H9 (cell line): Measurements from ENCODE around the gene ART4. TPM values are rescaled to one million over a fixed set of nuclear protein-coding genes. Genes with fewer than 3 reads are reported as not detected.

Source experiments
- DNase-seq: peaks from one replicate; pipeline ENCODE4 v3.0.0-alpha.2; 2017
- H2AFZ ChIP-seq: one replicate; pipeline ENCODE4 v1.6.1; 2013; ENCODE audit warnings: mild to moderate bottlenecking, low read length, control low read depth, moderate library complexity
- H2AK5ac ChIP-seq: 2 replicates; pipeline ENCODE4 v1.6.1; 2013; ENCODE audit warnings: low read length, control low read depth, mixed read lengths; ENCODE audit not compliant: insufficient read length
- H2BK120ac ChIP-seq: one replicate; pipeline ENCODE4 v1.6.1; 2013; ENCODE audit warnings: low read depth, mild to moderate bottlenecking, low read length, control low read depth, inconsistent platforms; ENCODE audit not compliant: poor library complexity, severe bottlenecking
- H2BK12ac ChIP-seq: 2 replicates; pipeline ENCODE4 v1.6.1; 2013; ENCODE audit warnings: low read length, control low read depth, mixed read lengths, low read depth; ENCODE audit not compliant: insufficient read length
- H2BK15ac ChIP-seq: 2 replicates; pipeline ENCODE4 v1.6.1; 2013; ENCODE audit warnings: low read depth, low read length, control low read depth
- H2BK20ac ChIP-seq: one replicate; pipeline ENCODE4 v1.6.1; 2013; ENCODE audit warnings: low read depth, mild to moderate bottlenecking, low read length, control low read depth, inconsistent platforms; ENCODE audit not compliant: poor library complexity, severe bottlenecking
- H2BK5ac ChIP-seq: 2 replicates; pipeline ENCODE4 v1.6.1; 2013; ENCODE audit warnings: low read length, control low read depth, mixed read lengths; ENCODE audit not compliant: insufficient read length
- H3K14ac ChIP-seq: 2 replicates; pipeline ENCODE4 v1.6.1; 2013; ENCODE audit warnings: low read length, control low read depth; ENCODE audit not compliant: insufficient read depth
- H3K18ac ChIP-seq: 2 replicates; pipeline ENCODE4 v1.6.1; 2013; ENCODE audit warnings: low read depth, mild to moderate bottlenecking, mixed read lengths, low read length, control low read depth; ENCODE audit not compliant: insufficient read length
- H3K23ac ChIP-seq: 2 replicates; pipeline ENCODE4 v1.6.1; 2013; ENCODE audit warnings: low read length, control low read depth, mixed read lengths, low read depth; ENCODE audit not compliant: insufficient read length
- H3K23me2 ChIP-seq: 2 replicates; pipeline ENCODE4 v1.6.1; 2013; ENCODE audit warnings: low read depth, mild to moderate bottlenecking, mixed read lengths, low read length, control low read depth; ENCODE audit not compliant: insufficient read length, poor library complexity, severe bottlenecking
- H3K27ac ChIP-seq: 2 replicates; pipeline ENCODE4 v1.5.1; 2013; ENCODE audit warnings: low read length, control low read depth, mixed read lengths, low read depth; ENCODE audit not compliant: insufficient read length
- H3K27me3 ChIP-seq: 2 replicates; pipeline ENCODE4 v1.6.1; 2013; ENCODE audit warnings: low read length, control low read depth, inconsistent platforms; ENCODE audit not compliant: insufficient read depth
- H3K4ac ChIP-seq: 2 replicates; pipeline ENCODE4 v1.6.1; 2013; ENCODE audit warnings: low read depth, mild to moderate bottlenecking, control low read depth, inconsistent platforms, low read length, moderate library complexity
- H3K4me1 ChIP-seq: 2 replicates; pipeline ENCODE4 v1.6.1; 2013; ENCODE audit warnings: low read length, control low read depth, inconsistent platforms; ENCODE audit not compliant: insufficient read depth
- H3K4me2 ChIP-seq: 2 replicates; pipeline ENCODE4 v1.6.1; 2013; ENCODE audit warnings: low read length, control low read depth, mixed read lengths; ENCODE audit not compliant: insufficient read length, insufficient read depth
- H3K56ac ChIP-seq: 2 replicates; pipeline ENCODE4 v1.6.1; 2013; ENCODE audit warnings: low read depth, mild to moderate bottlenecking, mixed read lengths, low read length, control low read depth; ENCODE audit not compliant: insufficient read length
- H3K79me1 ChIP-seq: 2 replicates; pipeline ENCODE4 v1.6.1; 2013; ENCODE audit warnings: low read depth, mild to moderate bottlenecking, moderate library complexity, low read length, control low read depth, inconsistent platforms; ENCODE audit not compliant: insufficient read depth, poor library complexity, severe bottlenecking
- H3K79me2 ChIP-seq: 2 replicates; pipeline ENCODE4 v1.6.1; 2013; ENCODE audit warnings: low read length, control low read depth, inconsistent platforms; ENCODE audit not compliant: insufficient read depth
- H3K9ac ChIP-seq: 2 replicates; pipeline ENCODE4 v1.6.1; 2013; ENCODE audit warnings: low read length, control low read depth, mixed read lengths; ENCODE audit not compliant: insufficient read length; ENCODE audit errors: extremely low read depth
- H3K9me3 ChIP-seq: one replicate; pipeline ENCODE4 v1.6.1; 2013; ENCODE audit warnings: low read depth, low read length, inconsistent platforms; ENCODE audit not compliant: control insufficient read depth
- H3T11ph ChIP-seq: one replicate; pipeline ENCODE4 v1.6.1; 2013; ENCODE audit warnings: mild to moderate bottlenecking, low read length, control low read depth, inconsistent platforms
- H4K20me1 ChIP-seq: one replicate; pipeline ENCODE4 v1.6.1; 2013; ENCODE audit not compliant: control insufficient read depth, insufficient read length, insufficient read depth
- H4K5ac ChIP-seq: 2 replicates; pipeline ENCODE4 v1.6.1; 2013; ENCODE audit warnings: low read depth, mild to moderate bottlenecking, mixed read lengths, low read length, control low read depth; ENCODE audit not compliant: insufficient read length
- H4K8ac ChIP-seq: replicated peaks from 2 replicates; pipeline ENCODE4 v1.6.1; 2013; ENCODE audit warnings: low read length, control low read depth, mixed read lengths, low read depth; ENCODE audit not compliant: insufficient read length
- H4K91ac ChIP-seq: 2 replicates; pipeline ENCODE4 v1.6.1; 2013; ENCODE audit warnings: low read depth, mild to moderate bottlenecking, moderate library complexity, mixed read lengths, low read length, control low read depth; ENCODE audit not compliant: insufficient read length
- H3K27ac Mint-ChIP-seq, 3 experiments: 2 replicates in 2 of 3; 3 replicates in 1 of 3; pipeline ENCODE4 v1.8.0; 2020 to 2021; ENCODE audit warnings: mixed read lengths in 3 of 3, mild to moderate bottlenecking in 1 of 3, moderate library complexity in 1 of 3
- H3K27me3 Mint-ChIP-seq: 2 replicates; pipeline ENCODE4 v1.8.0; 2021; ENCODE audit warnings: low read depth, mild to moderate bottlenecking, moderate library complexity, mixed read lengths
- H3K36me3 Mint-ChIP-seq, 3 experiments: 2 replicates in 2 of 3; 3 replicates in 1 of 3; pipeline ENCODE4 v1.8.0; 2020 to 2021; ENCODE audit warnings: low read depth in 3 of 3, mixed read lengths in 3 of 3; ENCODE audit not compliant: insufficient read depth in 1 of 3
- H3K4me1 Mint-ChIP-seq, 2 experiments: 2 replicates each; pipeline ENCODE4 v1.8.0; 2020; ENCODE audit warnings: mixed read lengths in 2 of 2
- H3K4me3 Mint-ChIP-seq, 2 experiments: 2 replicates in 1 of 2; 3 replicates in 1 of 2; pipeline ENCODE4 v1.8.0; 2020 to 2021; ENCODE audit warnings: mild to moderate bottlenecking in 2 of 2, mixed read lengths in 2 of 2, moderate library complexity in 1 of 2
- H3K9me3 Mint-ChIP-seq, 2 experiments: 2 replicates in 1 of 2; 3 replicates in 1 of 2; pipeline ENCODE4 v1.8.0; 2020; ENCODE audit warnings: mild to moderate bottlenecking in 2 of 2, mixed read lengths in 2 of 2, moderate library complexity in 1 of 2
- WGBS: extraction: QIAGEN DNeasy Blood & Tissue Kit; methylation state at CpG from one replicate; pipeline ENCODE4 v1.1.7; 2013; ENCODE audit warnings: missing lambda C conversion rate, low lambda C conversion rate, mixed read lengths; ENCODE audit not compliant: insufficient read length; ENCODE audit errors: extremely low coverage; 5-methylcytosine and 5-hydroxymethylcytosine counted together
- total RNA-seq: library from RNA; stranded (reverse); gene quantifications from 2 replicates; pipeline ENCODE4 v1.2.1, GENCODE V29; 2021
- TF ChIP-seq, protein P1 (sequence below): fragments of 200-600 bp; sonication (generic); conservative IDR thresholded peaks from 3 replicates; pipeline ENCODE4 v1.8.0; 2021; ENCODE audit warnings: antibody characterized with exemption, mild to moderate bottlenecking

Gene ART4
- total RNA-seq, 1 experiment from 2014 or later, result not detected

DNA sequence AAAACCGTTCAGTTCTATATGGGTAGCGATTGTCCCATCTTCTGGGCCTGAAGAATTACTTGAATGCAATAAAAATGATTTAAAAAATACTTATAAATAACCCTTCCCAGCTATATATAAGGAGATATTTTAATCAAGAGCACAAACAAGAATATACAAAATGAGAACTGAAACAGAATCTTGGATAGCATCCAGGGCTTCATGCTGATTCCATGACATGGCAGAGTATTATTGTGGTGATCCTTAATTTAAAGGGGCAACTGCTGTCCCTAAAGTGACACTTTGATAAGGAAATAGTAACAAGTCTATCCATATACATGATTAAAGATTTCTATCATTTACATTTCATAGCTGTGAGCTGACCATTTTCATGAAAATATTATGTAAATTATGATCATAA lies 58.9 kb downstream of the ART4 start:
- Mint-ChIP-seq H3K36me3 (peaks cover 21 to 47% (median 31%) of the 10 kb centered on the region in 3 experiments; a peak in 6 of 7 replicates), H3K27me3 (no peaks in the 10 kb centered on the region), H3K4me1 (0 out of 4 replicates have a peak, but pooled peaks cover 0 to 3% of the 10 kb centered on the region in 2 experiments), H3K9me3 (no peaks in the 10 kb centered on the region), H3K4me3 (no peak overlapping the region), H3K27ac (no peak overlapping the region; a peak in 1 of 7 replicates)
- WGBS, result no CpG with 5 or more reads among the region's 2 CpGs
- Histone ChIP-seq H3T11ph (no peak overlapping the region), H4K5ac (no peak overlapping the region), H3K27me3 (no peaks in the 10 kb centered on the region), H2BK20ac (no peak overlapping the region), H4K20me1 (no peaks in the 10 kb centered on the region), H3K4ac (no peak overlapping the region), H3K79me2 (no peaks in the 10 kb centered on the region), H3K27ac (no peak overlapping the region), H3K9ac (no peak overlapping the region), H4K8ac (no peak overlapping the region), H3K9me3 (no peaks in the 10 kb centered on the region), H3K23ac (no peak overlapping the region), H3K56ac (no peak overlapping the region), H2BK15ac (no peak overlapping the region), H3K4me2 (no peak overlapping the region), H2AK5ac (no peak overlapping the region), H4K91ac (no peak overlapping the region), H2AFZ (no peak overlapping the region), H2BK5ac (no peak overlapping the region), H3K79me1 (no peaks in the 10 kb centered on the region), H3K23me2 (no peaks in the 10 kb centered on the region), H3K14ac (no peak overlapping the region), H3K4me1 (peaks cover 2% of the 10 kb centered on the region; the same call in 1 of the 2 replicates), H2BK12ac (no peak overlapping the region), H2BK120ac (no peak overlapping the region), H3K18ac (no peak overlapping the region)
- TF ChIP-seq, protein P1, sequence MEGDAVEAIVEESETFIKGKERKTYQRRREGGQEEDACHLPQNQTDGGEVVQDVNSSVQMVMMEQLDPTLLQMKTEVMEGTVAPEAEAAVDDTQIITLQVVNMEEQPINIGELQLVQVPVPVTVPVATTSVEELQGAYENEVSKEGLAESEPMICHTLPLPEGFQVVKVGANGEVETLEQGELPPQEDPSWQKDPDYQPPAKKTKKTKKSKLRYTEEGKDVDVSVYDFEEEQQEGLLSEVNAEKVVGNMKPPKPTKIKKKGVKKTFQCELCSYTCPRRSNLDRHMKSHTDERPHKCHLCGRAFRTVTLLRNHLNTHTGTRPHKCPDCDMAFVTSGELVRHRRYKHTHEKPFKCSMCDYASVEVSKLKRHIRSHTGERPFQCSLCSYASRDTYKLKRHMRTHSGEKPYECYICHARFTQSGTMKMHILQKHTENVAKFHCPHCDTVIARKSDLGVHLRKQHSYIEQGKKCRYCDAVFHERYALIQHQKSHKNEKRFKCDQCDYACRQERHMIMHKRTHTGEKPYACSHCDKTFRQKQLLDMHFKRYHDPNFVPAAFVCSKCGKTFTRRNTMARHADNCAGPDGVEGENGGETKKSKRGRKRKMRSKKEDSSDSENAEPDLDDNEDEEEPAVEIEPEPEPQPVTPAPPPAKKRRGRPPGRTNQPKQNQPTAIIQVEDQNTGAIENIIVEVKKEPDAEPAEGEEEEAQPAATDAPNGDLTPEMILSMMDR, result no peak
- DNase-seq, result no peak
